Adipocyte (in vitro differentiated cells): ENCODE measurements around the gene FABP6.
"Not testable (repeated sequence)": the region's sequence is repeated elsewhere in the genome, so short reads cannot be mapped to it uniquely, and the experiment has no call there.

Experiments
- DNase-seq: peaks from one replicate; pipeline ENCODE4 v3.0.0-alpha.2; 2015; ENCODE audit warnings: low read depth
- H3K27me3 ChIP-seq: replicated peaks from 2 replicates; pipeline ENCODE4 v1.7.0; 2013; ENCODE audit warnings: mild to moderate bottlenecking, low read length, moderate library complexity; ENCODE audit not compliant: control insufficient read depth, insufficient read depth
- H3K36me3 ChIP-seq: 2 replicates; pipeline ENCODE4 v1.7.0; 2013; ENCODE audit warnings: low read length, mild to moderate bottlenecking, moderate library complexity; ENCODE audit not compliant: control insufficient read depth, insufficient read depth, severe bottlenecking
- H3K4me1 ChIP-seq: 2 replicates; pipeline ENCODE4 v1.7.0; 2013; ENCODE audit warnings: mild to moderate bottlenecking, low read length, moderate library complexity; ENCODE audit not compliant: control insufficient read depth, insufficient read depth
- H3K4me3 ChIP-seq: 2 replicates; pipeline ENCODE4 v1.7.0; 2013; ENCODE audit warnings: mild to moderate bottlenecking, low read length, moderate library complexity
- H3K9ac ChIP-seq: 2 replicates; pipeline ENCODE4 v1.7.0; 2013; ENCODE audit warnings: mild to moderate bottlenecking, low read length, moderate library complexity
- H3K9me3 ChIP-seq: 2 replicates; pipeline ENCODE4 v1.7.0; 2013; ENCODE audit warnings: mild to moderate bottlenecking, low read length, moderate library complexity; ENCODE audit not compliant: control insufficient read depth

FABP6 gene

DNA sequence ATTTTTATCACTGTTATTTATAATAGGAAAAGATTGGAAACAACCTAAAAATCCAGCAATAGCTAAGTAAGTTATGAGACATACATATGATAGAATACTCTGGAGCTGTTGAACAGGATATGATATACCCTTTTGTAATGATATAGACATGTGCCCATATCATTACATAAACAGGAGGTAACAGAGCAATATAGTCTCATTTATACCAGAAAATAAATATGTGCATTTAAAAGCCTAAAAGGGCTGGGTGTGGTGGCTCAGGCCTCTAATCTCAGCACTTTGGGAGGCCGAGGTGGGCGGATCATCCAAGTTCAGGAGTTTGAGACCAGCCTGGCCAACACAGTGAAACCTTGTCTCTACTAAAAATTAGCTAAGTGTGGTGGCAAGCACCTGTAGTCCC is 2.3 kb upstream of the FABP6 start:
- H3K9me3 ChIP-seq = no peaks in the 10 kb centered on the region
- no peak overlapping the region for H3K4me3 ChIP-seq
- no peaks in the 10 kb centered on the region for H3K36me3 ChIP-seq
- DNase-seq = no peak
- no peak overlapping the region for H3K9ac ChIP-seq
- peaks cover 11% of the 10 kb centered on the region for H3K4me1 ChIP-seq
- H3K27me3 ChIP-seq = peaks cover 6% of the 10 kb centered on the region

DNA sequence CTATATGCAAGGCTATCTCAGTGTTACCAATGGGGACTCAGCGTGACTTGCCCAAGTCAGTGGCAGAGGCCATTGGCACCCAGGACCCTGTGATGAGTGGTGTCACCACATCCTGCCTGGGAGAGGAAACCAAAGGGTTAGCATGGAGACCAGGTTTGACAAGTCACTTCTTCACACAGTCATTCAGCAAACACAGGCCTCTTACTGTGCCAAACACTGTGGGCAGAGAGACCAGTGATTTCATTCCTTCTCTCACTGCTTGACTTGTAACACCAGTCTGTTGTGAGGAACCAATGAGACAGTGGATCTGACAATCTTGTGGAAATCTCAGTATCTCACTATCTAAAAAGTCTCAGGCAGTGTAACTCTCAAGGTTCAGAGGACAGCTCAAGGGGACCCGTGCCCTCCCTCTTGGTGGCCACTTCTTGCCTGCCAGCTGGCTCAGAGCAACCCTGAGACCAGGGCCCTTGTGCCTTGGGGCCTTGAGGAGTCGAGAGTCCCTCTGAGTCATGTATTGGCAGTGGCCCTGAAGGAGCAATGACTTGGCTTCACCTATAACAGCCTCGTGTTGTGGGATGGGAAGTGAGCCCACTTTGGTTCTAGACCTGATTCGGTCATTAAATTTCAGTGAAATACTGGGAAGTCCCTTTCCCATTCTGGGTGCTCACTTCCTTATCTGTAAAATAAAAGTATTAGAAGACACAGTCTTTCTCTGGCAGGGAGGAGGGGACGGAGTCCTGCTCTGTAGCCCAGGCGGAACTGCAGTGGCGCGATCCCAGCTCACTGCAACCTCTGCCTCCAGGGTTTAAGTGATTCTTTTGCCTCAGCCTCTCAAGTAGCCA is 1.6 kb downstream of the FABP6 start:
- peaks cover 11% of the 10 kb centered on the region for H3K4me1 ChIP-seq
- no peak overlapping the region for H3K9ac ChIP-seq
- DNase-seq = peak; percentile 28
- H3K4me3 ChIP-seq = no peak overlapping the region
- H3K27me3 ChIP-seq = peaks cover 6% of the 10 kb centered on the region
- no peaks in the 10 kb centered on the region for H3K36me3 ChIP-seq
- no peaks in the 10 kb centered on the region for H3K9me3 ChIP-seq

DNA sequence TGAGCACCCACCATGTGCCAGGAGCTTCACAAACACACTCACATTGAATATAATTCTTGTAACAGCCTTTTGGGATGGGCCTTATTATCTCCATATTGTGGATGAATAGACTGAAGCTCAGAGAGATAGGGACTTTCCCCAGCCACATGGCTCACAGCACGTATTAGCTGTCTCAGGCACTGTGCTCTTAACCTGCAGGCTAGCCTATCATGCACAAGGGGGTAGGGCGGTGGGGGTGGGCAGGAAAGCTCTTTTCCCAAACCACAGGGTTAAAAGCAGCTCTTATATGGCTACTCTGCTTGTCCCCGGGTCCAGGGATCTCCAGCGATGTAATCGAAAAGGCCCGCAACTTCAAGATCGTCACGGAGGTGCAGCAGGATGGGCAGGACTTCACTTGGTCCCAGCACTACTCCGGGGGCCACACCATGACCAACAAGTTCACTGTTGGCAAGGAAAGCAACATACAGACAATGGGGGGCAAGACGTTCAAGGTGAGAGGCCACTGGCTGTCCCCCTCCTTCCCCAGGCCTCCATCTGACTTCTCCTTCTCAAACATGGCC is 2.6 kb downstream of the FABP6 start:
- no peak overlapping the region for H3K4me3 ChIP-seq
- peaks cover 11% of the 10 kb centered on the region for H3K4me1 ChIP-seq
- no peak for DNase-seq
- no peaks in the 10 kb centered on the region for H3K9me3 ChIP-seq
- no peak overlapping the region for H3K9ac ChIP-seq
- peaks cover 6% of the 10 kb centered on the region for H3K27me3 ChIP-seq
- H3K36me3 ChIP-seq = no peaks in the 10 kb centered on the region

DNA sequence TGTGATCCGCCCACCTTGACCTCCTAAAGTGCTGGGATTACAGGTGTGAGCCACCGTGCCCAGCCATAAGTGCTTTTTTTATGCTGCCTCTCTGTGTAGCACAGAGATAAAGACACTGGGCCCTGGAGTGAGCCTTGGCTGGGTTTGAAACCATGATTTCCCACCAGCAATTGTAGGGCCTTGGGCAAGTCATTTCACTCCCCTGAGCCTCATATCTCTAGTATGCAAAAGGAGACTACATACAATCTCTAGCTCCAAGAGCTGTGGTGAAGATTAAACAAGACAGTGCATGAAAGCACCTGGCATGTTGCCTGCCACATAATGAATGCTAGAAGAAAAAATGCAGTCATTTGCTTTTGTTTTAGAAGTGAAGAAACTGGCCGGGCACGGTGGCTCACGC is 3.9 kb downstream of the FABP6 start:
- DNase-seq = peak; percentile 8
- H3K9me3 ChIP-seq = no peaks in the 10 kb centered on the region
- H3K36me3 ChIP-seq = no peaks in the 10 kb centered on the region
- H3K27me3 ChIP-seq = peaks cover 11% of the 10 kb centered on the region
- H3K4me1 ChIP-seq = peaks cover 11% of the 10 kb centered on the region
- no peak overlapping the region for H3K4me3 ChIP-seq
- H3K9ac ChIP-seq = no peak overlapping the region

DNA sequence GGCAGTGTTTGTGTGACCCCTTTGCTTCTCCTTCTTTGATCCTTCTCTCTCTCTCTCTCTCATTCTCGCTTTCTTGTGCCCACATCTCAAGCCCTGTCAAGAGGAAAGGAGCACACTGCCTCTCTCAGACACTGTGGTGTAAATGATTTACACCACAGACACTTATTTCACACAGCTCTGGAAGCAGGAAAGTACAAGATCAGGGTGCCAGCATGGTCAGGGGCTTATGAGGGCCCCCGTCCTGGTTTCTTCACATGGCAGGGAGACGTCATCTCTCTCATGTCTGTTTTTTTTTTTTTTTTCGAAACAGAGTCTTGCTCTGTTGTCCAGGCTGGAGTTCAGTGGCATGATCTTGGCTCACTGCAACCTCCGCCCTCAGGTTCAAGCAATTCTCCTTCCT is 6.4 kb downstream of the FABP6 start:
- no peak for DNase-seq
- peaks cover 12% of the 10 kb centered on the region for H3K27me3 ChIP-seq
- peaks cover 10% of the 10 kb centered on the region for H3K4me1 ChIP-seq
- no peaks in the 10 kb centered on the region for H3K9me3 ChIP-seq
- no peak overlapping the region for H3K9ac ChIP-seq
- no peak overlapping the region for H3K4me3 ChIP-seq
- H3K36me3 ChIP-seq = no peaks in the 10 kb centered on the region

DNA sequence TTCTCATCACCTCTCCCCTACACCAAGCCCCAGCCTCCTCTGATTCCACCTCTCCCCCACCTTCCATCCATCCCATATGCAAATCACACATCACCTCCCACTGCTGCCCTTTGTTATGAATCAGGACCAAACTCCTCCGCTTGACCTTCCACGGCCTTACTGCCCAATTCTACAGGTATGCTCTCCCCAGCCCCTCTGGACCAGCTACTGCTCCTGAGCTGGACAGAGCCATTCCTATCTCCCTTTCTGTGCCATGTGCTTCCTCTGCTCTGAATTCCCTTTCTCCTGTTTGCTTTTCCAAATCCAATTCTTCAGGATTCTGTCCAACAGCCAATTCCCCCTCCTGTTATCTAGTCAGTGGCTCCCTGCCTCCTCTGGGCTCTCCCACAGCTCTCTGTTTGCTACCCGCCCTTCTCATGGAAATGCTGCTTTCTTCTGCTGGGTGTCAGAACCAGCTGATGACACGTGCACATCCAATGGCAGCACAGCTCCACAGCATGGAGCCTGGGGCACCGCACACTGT is 8.3 kb downstream of the FABP6 start:
- Histone ChIP-seq H3K4me1 (no peaks in the 10 kb centered on the region), H3K9me3 (no peaks in the 10 kb centered on the region), H3K9ac (no peak overlapping the region), H3K36me3 (no peaks in the 10 kb centered on the region), H3K4me3 (no peak overlapping the region), H3K27me3 (peaks cover 12% of the 10 kb centered on the region)
- DNase-seq = no peak

DNA sequence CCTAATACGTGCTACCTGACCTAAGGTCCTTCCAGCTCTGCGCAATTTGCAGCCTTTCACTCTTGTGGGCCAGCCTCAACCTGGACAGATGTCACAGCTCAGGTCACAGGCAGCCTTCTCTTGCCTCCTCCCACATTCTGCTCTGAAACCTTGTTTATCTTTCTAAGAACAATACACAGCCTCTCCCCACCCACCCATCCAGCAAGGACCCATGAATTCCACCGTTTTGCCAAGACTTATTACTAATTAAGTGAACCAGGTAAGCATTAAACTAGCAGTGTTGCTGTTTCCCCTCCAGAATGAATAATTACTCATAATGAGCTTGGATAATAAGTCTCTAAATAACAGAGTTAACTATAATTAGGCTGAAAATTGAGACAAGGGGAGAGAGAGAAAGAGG is 11.0 kb downstream of the FABP6 start:
- Histone ChIP-seq H3K36me3 (no peaks in the 10 kb centered on the region), H3K9ac (no peak overlapping the region), H3K9me3 (no peaks in the 10 kb centered on the region), H3K4me1 (no peaks in the 10 kb centered on the region), H3K27me3 (peaks cover 14% of the 10 kb centered on the region), H3K4me3 (no peak overlapping the region)
- DNase-seq = no peak

DNA sequence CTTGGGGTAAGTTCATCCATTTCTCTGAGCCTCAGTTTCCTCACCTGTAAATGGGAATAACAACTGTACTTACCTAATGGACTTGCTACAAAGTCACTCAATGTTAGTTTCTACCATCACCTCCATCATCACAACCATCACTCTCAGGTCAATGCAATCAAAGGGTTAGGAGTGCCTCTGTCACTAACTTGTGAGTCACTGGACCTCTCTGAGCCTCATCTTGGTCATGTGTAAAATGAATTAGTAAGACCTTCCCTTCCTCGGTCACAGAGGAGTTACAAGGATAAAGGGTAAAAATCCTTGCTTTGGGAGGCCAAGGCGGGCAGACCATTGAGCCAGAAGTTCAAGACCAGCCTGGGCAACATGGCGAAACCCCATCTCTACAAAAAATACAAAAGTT is 12.8 kb downstream of the FABP6 start:
- no peak for DNase-seq
- Histone ChIP-seq H3K4me1 (no peaks in the 10 kb centered on the region), H3K9ac (no peak overlapping the region), H3K36me3 (no peaks in the 10 kb centered on the region), H3K27me3 (peaks cover 17% of the 10 kb centered on the region), H3K9me3 (no peaks in the 10 kb centered on the region), H3K4me3 (no peak overlapping the region)

DNA sequence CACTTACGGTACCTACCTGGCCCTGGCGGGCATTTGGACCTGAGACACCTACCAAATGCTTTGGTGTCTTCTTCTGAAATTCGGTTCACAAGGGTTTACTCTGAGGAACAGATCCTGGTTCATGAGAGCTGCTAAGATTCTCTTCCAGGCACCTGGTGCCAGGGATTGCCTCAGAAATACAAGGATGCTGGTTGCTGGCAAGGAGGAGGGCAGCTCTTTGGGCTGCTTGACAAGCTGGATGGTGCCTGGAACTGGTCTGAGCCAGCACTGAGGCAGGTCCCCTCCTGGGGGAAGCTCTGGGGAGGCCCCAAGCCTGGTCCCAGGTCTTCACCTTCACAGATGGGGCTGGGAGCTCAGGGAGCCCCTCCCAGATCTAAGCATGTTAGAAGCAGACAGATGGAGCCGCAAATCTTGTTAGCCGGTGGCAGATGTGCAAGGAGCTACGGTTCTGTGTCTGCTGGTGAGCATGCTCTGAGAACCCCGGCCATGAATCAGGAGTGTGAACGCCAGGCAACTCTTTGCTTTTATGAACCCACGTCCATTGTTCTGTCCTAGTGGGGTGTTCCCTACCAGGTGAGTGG is 16.3 kb downstream of the FABP6 start:
- Histone ChIP-seq H3K4me3 (no peak overlapping the region), H3K9me3 (no peaks in the 10 kb centered on the region), H3K27me3 (peaks cover 9% of the 10 kb centered on the region), H3K36me3 (no peaks in the 10 kb centered on the region), H3K4me1 (no peaks in the 10 kb centered on the region), H3K9ac (no peak overlapping the region)
- no peak for DNase-seq

DNA sequence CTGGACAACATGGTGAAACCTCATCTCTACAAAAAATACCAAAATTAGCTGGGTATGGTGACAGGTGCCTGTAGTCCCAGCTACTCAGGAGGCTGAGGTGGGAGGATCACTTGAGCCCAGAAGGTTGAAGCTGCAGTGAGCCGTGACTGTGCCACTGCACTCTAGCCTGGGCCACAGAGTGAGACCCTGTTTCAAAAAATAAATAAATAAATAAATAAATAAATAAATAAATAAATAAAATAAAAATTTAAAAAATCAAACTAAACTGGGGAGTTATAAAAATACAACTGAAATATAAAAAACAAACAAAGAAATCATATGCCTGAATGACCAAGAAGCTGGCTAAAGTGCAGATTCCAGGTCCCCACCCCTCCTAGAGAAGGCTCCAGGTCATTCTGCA is 20.3 kb downstream of the FABP6 start:
- H3K9me3 ChIP-seq, H3K4me1 ChIP-seq: not testable (repeated sequence)

DNA sequence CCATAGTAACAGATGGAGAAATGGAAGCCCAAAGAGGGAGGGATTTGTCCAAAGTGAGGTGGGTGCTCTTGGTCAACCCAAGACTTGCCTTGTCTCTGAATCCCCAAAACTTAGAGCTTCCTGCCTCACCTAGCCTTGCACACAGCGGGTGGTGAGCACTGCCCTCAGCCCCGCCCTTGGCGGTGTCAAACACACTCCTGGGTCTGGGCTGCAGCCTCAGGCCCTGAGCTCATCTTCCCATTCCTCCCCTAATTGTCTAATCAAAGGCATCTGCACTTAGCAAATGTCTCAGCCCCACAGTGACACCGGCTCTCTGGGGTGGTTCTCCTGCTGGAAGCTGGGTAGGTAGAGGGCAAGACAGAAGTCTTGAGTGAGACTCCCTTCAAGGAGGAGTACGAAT is 20.9 kb downstream of the FABP6 start:
- H3K4me3 ChIP-seq = no peak overlapping the region
- H3K4me1 ChIP-seq = no peaks in the 10 kb centered on the region

More for the DNA sequence above, 20.3 kb downstream of the FABP6 start:
- H3K9ac ChIP-seq, DNase-seq, H3K4me3 ChIP-seq, H3K36me3 ChIP-seq: not testable (repeated sequence)
- peaks cover 23% of the 10 kb centered on the region for H3K27me3 ChIP-seq

More for the DNA sequence above, 20.9 kb downstream of the FABP6 start:
- no peaks in the 10 kb centered on the region for H3K9me3 ChIP-seq
- H3K36me3 ChIP-seq = no peaks in the 10 kb centered on the region
- peaks cover 22% of the 10 kb centered on the region for H3K27me3 ChIP-seq
- DNase-seq = no peak
- no peak overlapping the region for H3K9ac ChIP-seq
